Gastroesophageal sphincter (tissue), 3 donors: Measurements from ENCODE around the gene MRPL44.
A peak's percentile ranks its signal among the peaks of the same experiment; 100 is the strongest.

Experiments
- CTCF ChIP-seq, 4 experiments: fragments of 200-600 bp in 2 of 4; fragments of 450-650 bp in 2 of 4; sonication (generic) in 1 of 4; IDR thresholded peaks; one replicate each; pipeline ENCODE4 v1.5.1; 2017 to 2019; ENCODE audit warnings: antibody characterized with exemption in 4 of 4, mild to moderate bottlenecking in 2 of 4, moderate library complexity in 2 of 4
- POLR2AphosphoS5 ChIP-seq: sonication (generic); formaldehyde crosslinking; IDR thresholded peaks from one replicate; pipeline ENCODE4 v1.6.1; 2017; ENCODE audit warnings: antibody characterized with exemption

- TF ChIP-seq CTCF (IDR thresholded peaks at IDR 0.05) (peak in 1 of 4 experiments; percentile 26), POLR2AphosphoS5 (peak; percentile 85)
These were observed at the start of gene MRPL44 for GRCh38 chr2:223957092-223957851.
